Epidermal melanocyte (primary cell): ENCODE data around the gene USP38.
"Not testable (repeated sequence)": the region's sequence is repeated elsewhere in the genome, so short reads cannot be mapped to it uniquely, and the experiment has no call there.

Experiments used
- DNase-seq: peaks from one replicate; pipeline ENCODE4 v3.0.0; 2011; ENCODE audit warnings: low spot score; ENCODE audit not compliant: insufficient read length

The USP38 gene, protein sequence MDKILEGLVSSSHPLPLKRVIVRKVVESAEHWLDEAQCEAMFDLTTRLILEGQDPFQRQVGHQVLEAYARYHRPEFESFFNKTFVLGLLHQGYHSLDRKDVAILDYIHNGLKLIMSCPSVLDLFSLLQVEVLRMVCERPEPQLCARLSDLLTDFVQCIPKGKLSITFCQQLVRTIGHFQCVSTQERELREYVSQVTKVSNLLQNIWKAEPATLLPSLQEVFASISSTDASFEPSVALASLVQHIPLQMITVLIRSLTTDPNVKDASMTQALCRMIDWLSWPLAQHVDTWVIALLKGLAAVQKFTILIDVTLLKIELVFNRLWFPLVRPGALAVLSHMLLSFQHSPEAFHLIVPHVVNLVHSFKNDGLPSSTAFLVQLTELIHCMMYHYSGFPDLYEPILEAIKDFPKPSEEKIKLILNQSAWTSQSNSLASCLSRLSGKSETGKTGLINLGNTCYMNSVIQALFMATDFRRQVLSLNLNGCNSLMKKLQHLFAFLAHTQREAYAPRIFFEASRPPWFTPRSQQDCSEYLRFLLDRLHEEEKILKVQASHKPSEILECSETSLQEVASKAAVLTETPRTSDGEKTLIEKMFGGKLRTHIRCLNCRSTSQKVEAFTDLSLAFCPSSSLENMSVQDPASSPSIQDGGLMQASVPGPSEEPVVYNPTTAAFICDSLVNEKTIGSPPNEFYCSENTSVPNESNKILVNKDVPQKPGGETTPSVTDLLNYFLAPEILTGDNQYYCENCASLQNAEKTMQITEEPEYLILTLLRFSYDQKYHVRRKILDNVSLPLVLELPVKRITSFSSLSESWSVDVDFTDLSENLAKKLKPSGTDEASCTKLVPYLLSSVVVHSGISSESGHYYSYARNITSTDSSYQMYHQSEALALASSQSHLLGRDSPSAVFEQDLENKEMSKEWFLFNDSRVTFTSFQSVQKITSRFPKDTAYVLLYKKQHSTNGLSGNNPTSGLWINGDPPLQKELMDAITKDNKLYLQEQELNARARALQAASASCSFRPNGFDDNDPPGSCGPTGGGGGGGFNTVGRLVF

DNA sequence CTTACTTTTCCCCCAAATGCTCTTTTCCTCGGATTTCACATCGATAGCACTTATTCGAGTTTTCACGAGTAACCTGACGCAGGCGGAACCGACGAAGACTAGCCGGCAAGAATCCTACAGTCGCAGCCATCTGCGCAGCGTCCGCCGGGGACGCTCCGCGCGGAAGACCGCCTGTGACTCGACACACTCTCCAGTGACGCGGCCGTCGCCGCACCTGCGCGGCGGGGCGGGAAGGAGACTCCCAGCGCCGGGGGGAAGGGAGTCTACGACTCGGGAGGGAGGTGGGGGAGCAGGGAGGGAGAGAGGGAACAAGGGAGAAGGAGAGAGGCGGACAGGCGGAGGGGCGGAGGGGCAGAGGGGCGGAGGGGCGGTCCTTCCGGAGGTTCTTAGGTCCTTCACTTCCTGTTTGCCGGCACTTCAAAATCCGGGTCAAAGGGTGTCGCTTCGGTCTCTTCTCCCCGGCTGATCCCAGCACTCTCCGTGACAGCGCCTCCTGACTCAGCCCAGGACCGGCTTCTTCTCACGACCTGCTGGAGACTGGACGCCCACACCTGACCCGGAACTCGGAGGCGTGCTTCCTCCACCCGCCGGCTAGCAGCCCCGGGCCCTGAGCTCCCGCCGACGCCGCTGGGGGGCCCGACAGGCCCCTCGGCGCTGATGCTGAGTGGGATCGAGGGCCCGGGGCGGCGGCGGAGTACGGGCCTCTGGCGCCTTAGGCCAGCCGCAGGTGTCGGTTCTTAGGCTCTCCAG, at the start of gene USP38:
USP38 (plus strand) TSS at position 415 of the 750 bp plus-strand sequence. CDS start 534 bp downstream, outside the sequence.
- peak; percentile 73 for DNase-seq

DNA sequence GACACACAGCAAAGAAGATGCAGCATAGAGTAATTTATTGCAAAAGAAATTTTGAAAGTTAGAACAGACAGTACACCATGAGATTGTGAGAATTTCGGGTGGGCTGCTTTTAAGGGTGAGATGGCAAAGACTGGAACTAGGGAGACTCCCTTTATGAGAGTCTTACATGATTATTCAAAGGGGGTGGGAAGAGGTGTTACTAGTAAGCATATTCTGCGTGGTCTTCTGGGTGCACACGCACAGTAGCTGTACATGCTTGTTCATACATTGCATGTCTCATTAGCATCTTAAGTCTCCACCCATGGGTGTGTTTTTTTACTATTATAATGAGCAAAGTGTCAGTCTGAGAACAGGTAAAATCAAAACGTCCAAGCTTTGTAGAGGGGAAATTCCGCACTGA, 49.4 kb upstream of the USP38 start:
- no peak for DNase-seq

DNA sequence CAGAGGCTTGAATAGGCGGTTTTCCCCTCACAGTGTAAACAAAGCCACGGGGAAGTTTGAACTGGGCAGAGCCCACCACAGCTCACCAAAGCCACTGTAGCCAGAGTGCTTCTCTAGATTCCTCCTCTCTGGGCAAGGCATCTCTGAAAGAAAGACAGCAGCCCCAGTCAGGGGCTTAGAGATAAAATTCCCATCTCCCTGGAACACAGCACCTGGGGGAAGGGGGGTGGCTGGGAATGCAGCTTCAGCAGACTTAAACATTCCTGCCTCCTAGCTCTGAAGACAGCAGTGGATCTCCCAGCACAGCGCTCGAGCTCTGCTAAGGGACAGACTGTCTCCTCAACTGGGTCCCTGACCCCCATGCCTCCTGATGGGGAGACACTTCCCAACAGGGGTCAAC, 44.0 kb upstream of the USP38 start:
- no peak for DNase-seq

DNA sequence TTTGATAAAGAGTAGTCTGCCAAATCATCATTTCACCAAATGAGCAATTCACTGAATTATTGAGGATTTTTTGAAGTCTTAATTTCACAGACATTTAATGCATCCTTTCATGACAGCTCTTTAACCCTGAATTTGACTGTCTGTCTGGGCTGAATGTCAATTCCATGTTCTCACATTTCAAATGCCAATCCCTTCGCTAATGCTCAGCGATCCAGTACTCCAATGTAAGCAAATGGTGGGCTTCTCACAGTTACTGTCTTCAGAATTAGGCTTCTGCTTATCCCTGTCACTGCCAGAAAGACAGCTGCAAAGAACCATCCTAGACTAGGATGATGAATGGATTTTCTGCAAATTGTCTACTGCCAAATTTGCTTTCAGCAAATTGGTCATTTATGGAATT, 36.2 kb upstream of the USP38 start:
- no peak for DNase-seq

DNA sequence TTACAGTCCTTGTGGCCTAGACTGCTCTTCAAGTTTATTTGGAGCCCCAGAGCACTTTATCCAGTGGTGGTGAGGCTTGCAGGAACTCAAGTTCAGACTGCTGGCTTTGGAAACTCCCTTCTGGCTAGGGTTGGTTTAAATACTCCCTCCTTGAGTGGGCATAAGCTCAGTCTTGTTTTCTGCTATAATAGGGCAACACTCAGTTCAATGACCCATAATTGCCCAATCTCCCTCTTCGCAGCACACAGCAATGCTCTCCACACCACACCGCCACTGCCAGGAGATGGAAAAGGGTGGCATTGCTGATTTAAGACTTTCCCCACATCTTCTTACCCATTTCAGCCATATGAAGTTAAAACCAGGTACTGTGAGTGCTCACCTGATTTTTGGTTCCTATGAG, 27.9 kb upstream of the USP38 start:
- DNase-seq = no peak

DNA sequence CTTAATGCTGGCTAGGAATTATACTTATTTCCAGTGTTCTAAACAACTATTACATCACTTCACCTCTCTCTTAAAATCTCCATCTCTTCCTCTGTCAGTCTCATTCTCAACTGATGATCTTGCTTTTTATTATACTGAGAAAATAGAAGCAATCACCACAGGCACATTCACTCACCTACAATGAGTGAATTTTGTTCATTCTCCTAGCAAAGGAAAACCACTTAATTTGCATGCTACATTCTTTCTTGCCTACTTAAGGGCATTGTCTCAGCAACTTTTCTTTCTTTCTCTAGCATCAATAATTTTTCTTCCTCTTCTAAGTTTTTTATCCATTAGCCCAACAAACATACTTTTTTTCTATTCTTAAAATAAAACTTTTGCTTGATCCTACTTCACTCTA, 21.1 kb upstream of the USP38 start:
- DNase-seq = no peak

DNA sequence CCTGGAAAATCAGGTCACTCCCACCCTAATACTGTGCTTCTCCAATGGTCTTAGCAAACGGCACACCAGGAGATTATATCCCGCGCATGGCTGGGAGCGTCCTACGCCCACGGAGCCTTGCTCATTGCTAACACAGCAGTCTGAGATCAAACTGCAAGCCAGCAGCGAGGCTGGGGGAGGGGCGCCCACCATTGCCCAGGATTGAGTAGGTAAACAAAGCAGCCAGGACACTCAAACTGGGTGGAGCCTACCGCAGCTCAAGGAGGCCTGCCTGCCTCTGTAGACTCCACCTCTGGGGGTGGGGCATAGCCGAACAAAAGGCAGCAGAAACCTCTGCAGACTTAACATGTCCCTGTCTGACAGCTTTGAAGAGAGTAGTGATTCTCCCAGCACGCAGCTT, 18.0 kb upstream of the USP38 start:
- not testable (repeated sequence) for DNase-seq

DNA sequence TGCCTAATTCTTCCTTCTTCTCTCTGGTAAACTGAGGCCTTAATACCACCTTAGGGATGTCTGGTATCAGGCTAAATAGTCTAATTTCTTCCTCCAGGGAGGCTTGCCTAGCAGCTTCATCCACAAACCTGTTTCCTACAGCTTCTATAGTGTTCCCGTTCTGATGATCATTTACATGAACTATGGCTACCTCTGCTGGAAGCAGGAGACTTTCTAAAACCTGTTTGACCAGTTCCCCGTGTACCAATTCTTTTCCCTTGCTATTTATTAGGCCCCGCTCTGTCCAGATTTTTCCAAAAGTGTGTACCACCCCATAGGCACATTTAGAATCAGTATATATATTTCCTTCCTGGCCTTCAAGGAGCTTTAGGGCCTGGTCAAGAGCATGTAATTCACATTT, 5.8 kb upstream of the USP38 start:
- DNase-seq = no peak

DNA sequence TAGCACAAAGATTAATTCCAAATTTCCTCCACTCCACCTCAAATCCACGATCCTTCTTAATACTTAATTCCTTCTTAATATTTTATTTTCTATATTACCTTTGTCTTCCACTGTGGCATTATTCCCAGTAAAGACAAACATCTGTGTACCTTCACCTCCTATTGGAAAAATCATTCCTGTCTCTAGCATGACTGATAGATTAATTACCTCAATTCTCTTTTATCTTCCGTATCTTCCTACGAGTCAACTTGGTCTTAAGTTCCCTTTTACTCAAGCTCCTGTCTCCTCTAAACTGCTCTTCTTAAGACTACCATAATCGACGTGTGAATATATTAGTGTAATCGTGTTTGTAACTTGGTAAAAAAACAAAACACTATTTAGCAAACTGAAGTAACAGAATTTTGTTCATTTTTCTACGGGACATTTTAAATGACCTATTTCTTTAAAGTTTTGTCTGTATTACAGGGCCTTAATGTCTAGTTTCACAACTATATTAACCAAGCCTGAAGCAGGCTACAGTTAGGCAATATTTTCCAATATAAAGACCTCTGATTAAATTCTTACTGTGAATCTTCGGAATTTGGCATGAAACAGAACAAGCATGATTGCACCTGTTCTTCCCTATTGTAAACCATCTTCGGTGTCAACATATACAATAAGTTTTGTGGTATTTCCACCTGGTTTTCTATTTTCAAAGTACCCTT, 1.1 kb upstream of the USP38 start:
- DNase-seq = no peak

DNA sequence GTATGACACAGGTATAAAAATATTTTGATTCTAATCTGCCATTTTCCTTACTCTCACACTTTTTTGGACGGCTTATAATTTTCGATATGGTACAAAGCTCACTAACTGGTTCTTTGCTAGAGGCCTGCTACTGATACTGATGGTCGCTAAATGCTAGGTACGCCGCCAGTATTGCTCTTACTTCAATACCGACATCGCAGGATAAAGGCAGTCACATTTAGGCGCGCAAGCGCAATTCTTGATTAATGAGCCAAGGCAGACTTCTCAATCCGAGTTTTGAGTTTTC, 557 bp upstream of the USP38 start:
- DNase-seq = no peak

DNA sequence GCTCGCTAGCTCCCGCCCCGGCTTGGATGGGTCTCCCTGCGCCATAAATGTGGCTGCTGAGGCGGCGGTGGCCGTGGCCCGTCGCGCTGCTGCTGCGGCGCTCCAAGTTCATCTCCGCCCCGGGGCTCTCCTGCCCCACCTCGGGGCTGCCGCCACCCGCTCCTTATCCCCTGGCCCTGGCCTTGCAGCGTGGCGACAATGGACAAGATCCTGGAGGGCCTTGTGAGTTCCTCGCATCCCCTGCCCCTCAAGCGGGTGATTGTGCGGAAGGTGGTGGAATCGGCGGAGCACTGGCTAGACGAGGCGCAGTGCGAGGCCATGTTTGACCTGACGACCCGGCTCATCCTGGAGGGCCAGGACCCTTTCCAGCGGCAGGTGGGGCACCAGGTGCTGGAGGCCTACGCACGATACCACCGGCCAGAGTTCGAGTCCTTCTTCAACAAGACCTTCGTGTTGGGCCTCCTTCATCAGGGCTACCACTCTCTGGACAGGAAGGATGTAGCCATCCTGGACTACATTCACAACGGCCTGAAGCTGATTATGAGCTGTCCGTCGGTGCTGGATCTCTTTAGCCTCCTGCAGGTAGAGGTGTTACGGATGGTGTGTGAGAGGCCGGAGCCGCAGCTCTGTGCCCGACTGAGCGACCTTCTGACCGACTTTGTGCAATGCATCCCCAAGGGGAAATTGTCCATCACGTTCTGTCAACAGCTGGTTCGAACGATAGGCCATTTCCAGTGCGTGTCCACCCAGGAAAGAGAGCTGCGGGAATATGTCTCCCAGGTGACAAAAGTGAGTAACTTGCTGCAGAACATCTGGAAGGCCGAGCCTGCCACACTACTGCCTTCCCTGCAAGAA, 763 bp downstream of the USP38 start:
- DNase-seq = no peak

DNA sequence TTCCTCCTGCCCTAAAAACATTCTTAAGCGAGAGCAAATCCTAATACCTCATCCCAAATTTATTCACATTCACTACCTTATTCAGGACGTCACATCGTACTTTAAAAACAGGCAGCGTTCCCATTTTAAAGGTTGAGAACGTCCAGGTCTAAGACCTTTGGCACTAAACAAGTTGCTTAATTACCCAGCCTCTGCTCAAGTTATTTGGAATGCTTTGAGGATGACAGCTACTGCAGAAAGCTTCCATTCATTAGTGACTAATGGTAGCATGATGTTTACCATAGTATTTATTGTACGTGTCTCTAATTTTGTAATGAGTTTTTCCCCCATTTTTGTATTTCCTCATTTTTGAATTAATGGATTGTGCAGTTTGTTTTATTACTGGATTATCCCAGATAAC, 1.5 kb downstream of the USP38 start:
- DNase-seq = no peak

DNA sequence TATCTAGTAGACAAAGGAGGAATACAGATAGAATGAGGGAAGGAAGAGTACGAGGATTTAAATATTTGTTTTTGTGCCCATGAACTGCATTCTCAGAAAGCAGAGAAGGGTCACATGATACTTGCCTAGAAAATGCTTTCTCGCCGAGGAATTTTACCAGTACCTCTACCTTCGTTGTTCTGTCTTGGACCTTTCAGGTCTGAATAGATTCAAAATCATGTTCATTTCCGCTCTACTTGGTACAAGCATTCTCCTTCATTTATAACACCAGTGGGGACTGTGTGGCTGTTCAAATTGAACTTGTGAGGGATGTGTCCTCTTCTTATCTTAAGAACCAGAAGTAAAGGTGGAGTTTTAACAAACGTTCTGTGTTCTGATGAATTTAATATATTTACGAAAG, 1.9 kb downstream of the USP38 start:
- no peak for DNase-seq

DNA sequence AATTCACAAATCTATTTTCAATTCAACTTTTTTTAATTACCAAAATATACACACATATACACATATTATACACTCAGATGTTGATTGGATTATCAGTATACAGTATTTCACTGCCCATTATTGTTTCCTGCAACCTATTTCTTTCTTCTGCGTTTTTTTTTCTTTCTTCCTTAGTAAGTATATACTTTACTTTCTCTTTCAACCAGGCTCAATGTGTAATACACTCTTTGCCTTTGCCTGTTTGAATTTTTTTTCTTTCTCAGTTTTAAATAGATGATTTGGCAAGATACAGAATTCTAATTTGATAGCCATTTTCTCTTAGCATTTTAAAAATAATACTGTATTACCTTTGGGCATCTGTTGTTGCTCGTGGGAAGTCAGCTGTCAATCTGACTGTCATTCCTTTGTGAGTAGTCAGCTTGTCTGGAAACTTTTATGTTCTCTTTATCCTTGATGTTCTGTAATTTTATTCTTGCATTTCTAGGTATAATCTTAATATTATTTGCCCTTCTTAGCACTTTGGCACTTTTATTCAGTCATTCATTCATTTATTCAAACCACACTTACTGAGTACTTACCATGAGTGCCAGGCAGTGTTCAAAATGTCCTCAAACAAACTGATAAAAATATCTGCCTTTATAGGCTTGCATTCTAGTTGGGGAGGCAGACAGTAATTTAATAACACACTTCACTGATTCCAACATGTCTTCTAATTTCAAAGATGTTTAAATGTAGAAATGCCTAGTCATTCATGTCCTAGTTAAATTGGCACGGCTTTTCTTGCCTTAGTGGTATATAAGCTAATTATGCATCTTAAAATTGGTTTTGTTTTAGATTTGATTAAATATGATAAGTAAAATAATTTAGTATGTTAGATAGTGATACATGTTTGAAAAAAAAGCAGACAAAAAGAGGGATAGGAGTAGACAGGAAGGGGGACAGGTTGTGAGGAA, 3.7 kb downstream of the USP38 start:
- DNase-seq = no peak

DNA sequence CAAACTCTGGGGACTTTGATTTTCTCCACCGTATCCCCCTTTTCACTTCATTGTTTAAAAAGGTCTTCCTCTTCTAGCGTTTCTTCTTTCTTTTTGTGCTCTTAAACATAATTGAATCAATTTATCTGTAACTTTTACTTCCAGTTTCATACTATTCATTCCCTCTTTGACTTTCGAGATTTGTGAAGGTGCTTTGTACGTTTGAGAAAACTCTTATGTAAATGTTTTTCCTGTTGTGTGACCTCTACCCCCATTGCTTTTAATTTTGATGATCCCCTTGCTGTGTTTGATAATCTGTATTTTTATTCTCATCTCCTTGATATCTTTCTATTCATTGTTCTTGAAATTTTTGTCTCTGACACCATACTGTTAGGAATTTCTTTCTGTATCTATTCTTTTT, 4.8 kb downstream of the USP38 start:
- DNase-seq = no peak

DNA sequence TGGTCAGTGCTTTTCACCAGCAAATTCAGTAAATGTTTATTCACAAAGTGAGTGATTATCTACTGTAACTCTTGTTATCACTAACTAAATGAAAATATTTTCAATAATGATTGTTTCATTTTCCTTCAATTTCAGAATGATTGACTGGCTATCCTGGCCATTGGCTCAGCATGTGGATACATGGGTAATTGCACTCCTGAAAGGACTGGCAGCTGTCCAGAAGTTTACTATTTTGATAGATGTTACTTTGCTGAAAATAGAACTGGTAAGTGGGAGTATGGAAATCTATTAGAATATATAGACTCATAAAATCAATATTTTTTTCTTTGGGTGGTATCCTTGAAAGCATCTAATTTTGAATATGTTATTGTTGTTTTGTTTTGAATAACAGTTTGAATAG, 10.9 kb downstream of the USP38 start:
- DNase-seq = no peak

DNA sequence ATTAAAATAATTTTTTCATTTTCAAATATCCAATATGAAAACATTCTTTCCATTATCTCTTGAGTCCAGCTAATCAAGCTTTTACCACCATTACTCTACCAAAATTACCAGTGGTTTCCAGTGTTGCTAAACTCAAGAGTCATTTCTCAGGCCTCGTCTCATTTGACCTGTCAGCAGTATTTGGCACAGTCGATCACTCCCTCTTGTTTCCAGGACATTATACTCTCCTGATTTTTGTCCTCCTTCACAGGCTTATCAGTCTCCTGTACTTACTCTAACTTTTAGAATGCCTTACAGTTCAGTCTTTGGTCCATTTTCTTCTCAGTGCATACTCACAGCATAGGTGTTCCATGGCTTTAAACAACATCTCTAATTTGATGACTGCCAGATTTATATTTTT, 11.6 kb downstream of the USP38 start:
- DNase-seq = no peak

DNA sequence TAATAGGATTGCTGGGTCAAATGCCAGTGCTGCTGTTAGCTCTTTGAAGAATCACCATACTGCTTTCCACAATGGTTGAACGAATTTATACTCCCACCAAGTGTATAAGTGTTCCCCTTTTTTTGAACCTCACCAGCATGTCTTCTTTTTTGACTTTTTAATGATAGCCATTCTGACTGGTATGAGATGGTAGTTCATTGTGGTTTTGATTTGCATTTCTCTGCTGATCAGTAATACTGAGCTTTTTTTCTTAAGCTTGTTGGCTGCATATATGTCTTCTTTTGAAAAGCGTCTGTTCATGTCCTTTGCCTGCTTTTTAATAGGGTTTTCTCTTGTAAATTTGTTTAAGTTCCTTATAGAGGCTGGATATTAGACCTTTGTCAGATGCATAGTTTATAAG, 14.8 kb downstream of the USP38 start:
- DNase-seq = no peak

DNA sequence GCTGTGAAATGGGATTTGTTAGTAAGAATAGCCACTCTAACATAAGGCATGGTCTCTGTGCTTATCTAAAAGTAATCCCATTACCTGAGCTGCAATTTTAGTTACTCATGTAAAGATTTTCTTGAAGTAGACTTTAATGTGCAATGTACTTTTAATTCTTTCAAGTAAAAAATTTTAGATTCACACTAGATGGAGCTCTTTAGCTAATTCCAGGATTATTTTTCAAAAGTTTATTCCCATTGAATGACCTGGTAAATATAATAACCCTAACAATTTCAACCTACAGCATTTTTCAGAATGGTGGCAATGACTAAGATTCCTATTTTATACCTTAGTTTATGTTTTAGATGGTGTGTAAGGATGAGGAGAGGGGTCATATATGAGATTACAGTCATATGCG, 18.1 kb downstream of the USP38 start:
- no peak for DNase-seq
